ENCODE measurements around the gene LRWD1. TPM values are rescaled to one million over a fixed set of nuclear protein-coding genes. Genes with fewer than 3 reads are reported as not detected.
"Not testable (repeated sequence)": the region's sequence is repeated elsewhere in the genome, so short reads cannot be mapped to it uniquely, and the experiment has no call there.

Gene LRWD1
- total RNA-seq, 1 donor from 2014 or later: 8.0 TPM

DNA sequence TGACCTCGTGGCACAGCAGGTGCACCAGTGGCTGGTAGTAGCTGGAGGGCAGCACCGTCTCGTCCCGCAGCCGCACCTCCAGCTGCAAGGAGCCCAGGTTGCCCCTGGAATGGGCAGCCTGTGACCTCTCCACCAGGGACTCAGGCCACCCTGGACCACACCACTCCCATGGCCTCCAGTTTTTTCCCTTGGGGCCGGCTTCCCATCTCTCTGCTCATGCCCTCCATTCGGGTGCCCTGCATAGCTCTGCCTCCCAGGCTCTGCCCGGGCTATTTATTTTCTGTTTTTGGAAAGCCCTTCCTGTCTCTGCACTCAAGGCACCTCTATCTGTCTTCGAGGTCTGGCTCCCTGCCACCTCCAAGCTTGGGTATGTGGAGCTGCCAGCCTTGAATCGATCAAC lies 32.1 kb downstream of the LRWD1 start:
- DNase-seq: not testable (repeated sequence)

GRCh38 chr7:102497308-102497707 lies 32.5 kb downstream of the LRWD1 start:
- not testable (repeated sequence) for DNase-seq

- not testable (repeated sequence) for DNase-seq
These were observed 33.5 kb downstream of the LRWD1 start for GRCh38 chr7:102498321-102498720.

- not testable (repeated sequence) for DNase-seq
These were observed 38.4 kb downstream of the LRWD1 start for GRCh38 chr7:102503141-102503540.

- not testable (repeated sequence) for DNase-seq
These were observed 40.8 kb downstream of the LRWD1 start for GRCh38 chr7:102505298-102506185.

- DNase-seq: not testable (repeated sequence)
These were observed 42.8 kb downstream of the LRWD1 start for GRCh38 chr7:102507410-102508088.

DNA sequence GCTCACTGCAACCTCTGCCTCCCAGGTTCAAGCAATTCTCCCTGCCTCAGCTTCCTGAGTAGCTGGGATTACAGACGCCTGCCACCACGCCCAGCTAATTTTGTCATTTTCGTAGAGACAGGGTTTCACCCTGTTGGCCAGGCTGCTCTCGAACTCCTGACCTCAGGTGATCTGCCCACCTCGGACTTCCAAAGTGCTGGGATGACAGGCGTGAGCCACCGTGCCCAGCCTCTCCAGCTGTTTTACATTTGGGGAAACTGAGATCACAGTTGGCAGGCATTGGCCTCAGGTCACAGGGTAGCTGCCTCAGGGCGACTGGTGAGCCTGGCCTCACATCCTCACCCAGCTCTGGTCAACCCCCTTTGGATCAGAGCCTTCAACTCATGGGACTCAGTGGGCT lies 45.8 kb downstream of the LRWD1 start:
- DNase-seq: not testable (repeated sequence)

DNA sequence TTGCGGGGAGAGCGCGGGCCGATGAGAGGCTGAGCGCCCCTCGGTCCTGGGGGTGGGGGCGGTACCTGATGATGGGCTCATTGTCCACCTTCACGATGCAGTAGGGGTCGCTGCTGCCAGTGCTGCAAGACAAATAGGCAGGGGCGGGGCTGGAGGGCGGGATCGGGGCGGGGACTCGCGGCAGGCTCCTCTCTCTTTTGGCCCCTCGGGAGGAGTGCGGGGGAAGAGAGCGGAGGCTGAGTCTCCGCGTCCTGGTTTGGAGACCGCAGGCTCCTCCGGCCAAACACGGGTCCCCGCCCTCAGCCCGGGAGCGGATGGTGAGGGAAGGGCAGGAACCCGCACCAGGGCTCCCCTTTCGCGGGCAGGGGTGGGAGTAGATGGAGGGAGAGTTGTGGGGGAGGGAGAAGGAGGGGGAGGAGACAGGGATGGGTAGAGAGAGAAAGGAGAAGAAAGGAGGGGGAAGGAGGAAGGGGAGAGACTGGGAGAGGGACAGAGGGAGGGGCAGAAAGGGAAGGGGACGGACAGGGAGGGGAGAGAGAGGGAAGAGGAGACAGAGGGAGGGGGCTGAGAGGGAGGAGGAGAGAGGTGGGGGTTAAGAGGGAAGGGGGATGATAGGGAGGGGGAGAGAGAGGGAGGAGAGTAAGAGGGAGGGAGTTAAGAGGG lies 47.2 kb downstream of the LRWD1 start:
- DNase-seq: not testable (repeated sequence)

GRCh38 chr7:102512642-102513221 lies 47.9 kb downstream of the LRWD1 start:
- DNase-seq: not testable (repeated sequence)

DNA sequence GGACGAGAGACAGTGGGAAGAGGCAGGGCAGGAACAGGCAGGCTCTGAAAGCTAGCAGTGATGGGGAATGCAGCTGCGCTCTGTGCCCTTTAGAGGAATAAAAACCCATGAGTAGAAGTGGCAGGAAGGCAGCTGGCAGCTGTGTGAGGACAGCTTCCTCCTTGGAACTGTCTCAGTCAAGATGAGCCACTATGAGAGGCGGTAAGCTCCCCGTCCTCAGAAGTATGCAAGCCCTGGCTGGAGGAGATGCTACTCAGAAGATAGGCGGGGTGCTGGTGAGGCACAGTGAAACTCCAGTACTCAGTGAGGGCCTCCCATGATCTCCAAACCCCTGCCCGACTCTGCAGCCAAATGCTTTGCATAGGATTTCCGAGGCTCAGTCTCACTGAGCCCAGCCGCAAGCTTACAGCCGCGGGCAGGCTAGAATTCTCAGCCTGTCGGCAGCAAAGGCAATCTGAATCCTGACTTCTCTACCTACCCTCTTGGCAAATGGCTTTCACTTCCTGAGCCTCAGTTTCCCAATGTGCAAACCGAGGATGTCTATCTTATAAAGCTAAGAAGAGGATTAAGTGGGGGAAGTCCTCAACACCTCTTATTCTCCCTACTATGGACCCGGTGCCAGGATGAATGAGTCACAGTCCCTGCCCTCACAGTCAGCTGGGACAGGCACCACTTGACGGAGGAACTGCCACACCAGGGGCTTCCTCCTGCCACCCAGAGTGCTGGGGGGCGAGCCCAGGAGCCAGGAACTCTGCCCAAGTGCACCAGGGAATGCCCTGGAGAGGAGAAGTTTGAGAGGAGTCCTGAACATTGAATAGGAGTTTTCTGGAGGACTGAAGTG lies 50.3 kb downstream of the LRWD1 start:
- not testable (repeated sequence) for DNase-seq

- DNase-seq: not testable (repeated sequence)
These were observed 51.1 kb downstream of the LRWD1 start for GRCh38 chr7:102515889-102516288.

GRCh38 chr7:102516951-102517350 lies 52.2 kb downstream of the LRWD1 start:
- DNase-seq: not testable (repeated sequence)

DNA sequence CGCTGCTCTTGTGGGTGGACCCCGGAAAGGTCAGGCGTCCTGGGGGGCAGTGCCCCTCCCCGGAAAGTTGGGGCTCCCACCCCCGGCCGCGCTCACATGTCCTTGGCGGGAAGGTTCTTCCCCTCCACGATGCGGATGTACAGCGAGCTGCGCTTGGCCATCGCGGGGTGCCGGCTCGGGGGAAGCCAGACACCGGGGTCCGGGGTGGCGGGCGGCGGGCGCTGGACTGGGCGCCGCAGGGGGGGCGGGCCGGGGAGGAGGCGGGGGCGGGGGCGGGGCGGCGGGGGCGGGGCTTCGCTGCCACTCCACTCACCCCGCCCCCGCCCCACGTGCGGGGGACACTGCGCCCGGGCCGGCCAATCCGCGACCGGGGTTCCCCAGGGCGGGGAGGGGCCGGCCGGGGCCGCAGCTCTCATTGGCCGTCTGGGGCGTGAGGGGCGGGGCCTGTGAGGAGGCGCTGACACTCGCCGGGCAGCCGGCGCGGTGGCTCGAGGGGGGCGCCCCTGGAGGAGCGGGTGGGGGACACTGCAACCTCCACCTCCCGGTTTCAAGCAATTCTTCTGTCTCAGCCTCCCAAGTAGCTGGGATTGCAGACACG lies 52.9 kb downstream of the LRWD1 start, which contains the start of gene RASA4B:
Gene RASA4B (minus strand): TSS at position 228 of the 598 bp plus-strand sequence. CDS start 67 bp downstream, at position 161.
- DNase-seq: not testable (repeated sequence)

DNA sequence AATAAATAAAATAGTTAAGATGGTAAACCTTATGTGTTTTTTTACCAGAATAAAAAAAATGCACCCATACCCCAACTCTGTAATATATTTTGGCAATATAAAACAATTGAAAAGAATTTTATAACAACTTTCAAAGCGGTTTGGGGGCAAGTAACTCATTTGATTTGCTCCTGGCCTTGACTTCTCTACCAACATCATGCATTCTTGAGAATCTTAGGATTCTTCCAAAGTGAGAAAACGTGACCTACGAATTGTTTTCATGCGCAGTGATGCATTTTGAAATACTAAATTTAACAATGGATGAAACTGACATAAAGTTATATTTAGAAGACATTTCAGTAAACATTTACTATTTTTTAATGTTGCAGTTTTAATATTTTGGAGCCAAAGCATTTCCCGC lies 56.0 kb downstream of the LRWD1 start:
- DNase-seq: not testable (repeated sequence)

Other genes with a start within 250 kb of the LRWD1 start
- gene SH2B2, start 178.1 kb upstream of the LRWD1 start, total RNA-seq: 2.0 TPM
- not detected for gene SPDYE6, start 108.5 kb upstream of the LRWD1 start, total RNA-seq
- gene PRKRIP1, start 68.6 kb upstream of the LRWD1 start, total RNA-seq: 18.0 TPM
- 5.2 TPM for gene ORAI2, start 31.4 kb upstream of the LRWD1 start, total RNA-seq
- 7.1 TPM for gene ALKBH4, start 121 bp upstream of the LRWD1 start, total RNA-seq
- 12.4 TPM for gene POLR2J, start 13.9 kb downstream of the LRWD1 start, total RNA-seq
- 6.7 TPM for gene RASA4B, start 52.8 kb downstream of the LRWD1 start, total RNA-seq
- 16.2 TPM for gene UPK3BL2, start 78.7 kb downstream of the LRWD1 start, total RNA-seq
- not detected for gene SPDYE2, start 86.2 kb downstream of the LRWD1 start, total RNA-seq
- gene POLR2J3, start 107.6 kb downstream of the LRWD1 start, total RNA-seq: 27.6 TPM
- gene RASA4, start 151.8 kb downstream of the LRWD1 start, total RNA-seq: 26.5 TPM
- 37.9 TPM for gene UPK3BL1, start 177.8 kb downstream of the LRWD1 start, total RNA-seq
- not detected for gene SPDYE2B, start 185.3 kb downstream of the LRWD1 start, total RNA-seq
- gene POLR2J2, start 206.7 kb downstream of the LRWD1 start, total RNA-seq: 3.6 TPM